Measurements from ENCODE around the gene NAP1L5. TPM values are rescaled to one million over a fixed set of nuclear protein-coding genes. Genes with fewer than 3 reads are reported as not detected.
A peak's percentile ranks its signal among the peaks of the same experiment; 100 is the strongest.

Gene NAP1L5
- total RNA-seq, 2 donors from 2014 or later: 2.0 to 4.1 TPM

DNA sequence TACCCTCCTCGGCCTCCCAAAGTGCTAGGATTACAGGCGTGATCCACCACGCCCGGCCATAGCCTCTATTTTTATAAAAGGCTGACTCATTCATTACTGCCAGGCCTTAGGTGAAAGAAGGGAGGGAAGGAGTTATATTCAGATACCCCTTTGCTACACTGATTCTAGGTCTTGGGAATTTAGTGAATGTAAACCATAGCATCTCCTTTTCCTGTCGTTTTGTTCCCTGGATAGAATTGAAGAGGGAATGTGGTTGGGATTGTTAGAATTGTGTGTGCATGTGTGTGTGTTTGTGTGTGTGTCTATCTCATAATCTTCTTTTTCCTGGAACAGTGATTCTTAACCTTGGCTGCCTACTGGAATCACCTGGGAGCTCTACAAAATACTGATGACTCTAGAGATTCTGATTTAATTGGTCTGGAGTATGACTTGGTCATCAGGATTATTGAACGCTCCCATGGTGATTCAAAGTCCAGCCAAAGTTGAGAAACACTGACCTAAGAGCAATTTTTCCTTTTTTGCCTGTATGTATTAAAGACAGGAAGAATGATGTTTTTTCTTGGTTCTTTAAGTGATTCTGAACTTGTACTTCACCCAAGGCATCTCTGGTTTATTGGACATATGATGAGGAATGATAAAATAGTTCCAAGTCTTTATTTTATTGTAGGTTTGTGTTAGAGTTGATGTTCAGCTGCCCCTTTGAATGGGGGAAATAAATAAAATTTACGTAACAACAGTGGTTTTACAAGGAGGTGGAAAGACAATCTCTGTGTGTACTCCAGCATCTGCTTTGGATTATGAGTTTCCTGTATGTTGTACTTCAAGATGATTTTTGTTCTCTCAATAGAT, 37.0 kb downstream of the NAP1L5 start:
- Mint-ChIP-seq H3K36me3 (ENCODE audit: low read depth) (peaks cover 95% of the 10 kb centered on the region), H3K27ac (no peak overlapping the region), H3K4me3 (no peak overlapping the region), H3K4me1 (peaks cover 12% of the 10 kb centered on the region), H3K27me3 (no peaks in the 10 kb centered on the region), H3K9me3 (no peaks in the 10 kb centered on the region)
- no peak for ATAC-seq (replicated peaks)

DNA sequence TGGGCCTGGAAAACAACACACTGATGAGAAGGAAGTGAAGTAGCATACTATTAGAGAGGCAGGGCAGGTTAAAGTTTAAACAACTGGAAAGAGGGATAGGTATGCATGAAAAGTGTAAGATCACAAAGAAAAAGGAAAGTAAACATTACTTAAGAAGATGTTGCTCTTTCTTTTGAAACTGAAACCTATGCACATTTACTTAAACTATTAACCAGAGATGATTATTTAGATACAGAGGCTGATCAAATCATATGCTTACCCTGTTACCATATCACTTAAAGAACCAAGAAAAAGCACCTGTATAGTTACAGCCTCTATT, 37.8 kb downstream of the NAP1L5 start:
- no peaks in the 10 kb centered on the region for H3K9me3 Mint-ChIP-seq
- ATAC-seq (replicated peaks): no peak
- peaks cover 96% of the 10 kb centered on the region for H3K36me3 Mint-ChIP-seq (ENCODE audit: low read depth)
- H3K4me1 Mint-ChIP-seq: peaks cover 16% of the 10 kb centered on the region
- no peak overlapping the region for H3K4me3 Mint-ChIP-seq
- H3K27ac Mint-ChIP-seq: no peak overlapping the region
- H3K27me3 Mint-ChIP-seq: no peaks in the 10 kb centered on the region

DNA sequence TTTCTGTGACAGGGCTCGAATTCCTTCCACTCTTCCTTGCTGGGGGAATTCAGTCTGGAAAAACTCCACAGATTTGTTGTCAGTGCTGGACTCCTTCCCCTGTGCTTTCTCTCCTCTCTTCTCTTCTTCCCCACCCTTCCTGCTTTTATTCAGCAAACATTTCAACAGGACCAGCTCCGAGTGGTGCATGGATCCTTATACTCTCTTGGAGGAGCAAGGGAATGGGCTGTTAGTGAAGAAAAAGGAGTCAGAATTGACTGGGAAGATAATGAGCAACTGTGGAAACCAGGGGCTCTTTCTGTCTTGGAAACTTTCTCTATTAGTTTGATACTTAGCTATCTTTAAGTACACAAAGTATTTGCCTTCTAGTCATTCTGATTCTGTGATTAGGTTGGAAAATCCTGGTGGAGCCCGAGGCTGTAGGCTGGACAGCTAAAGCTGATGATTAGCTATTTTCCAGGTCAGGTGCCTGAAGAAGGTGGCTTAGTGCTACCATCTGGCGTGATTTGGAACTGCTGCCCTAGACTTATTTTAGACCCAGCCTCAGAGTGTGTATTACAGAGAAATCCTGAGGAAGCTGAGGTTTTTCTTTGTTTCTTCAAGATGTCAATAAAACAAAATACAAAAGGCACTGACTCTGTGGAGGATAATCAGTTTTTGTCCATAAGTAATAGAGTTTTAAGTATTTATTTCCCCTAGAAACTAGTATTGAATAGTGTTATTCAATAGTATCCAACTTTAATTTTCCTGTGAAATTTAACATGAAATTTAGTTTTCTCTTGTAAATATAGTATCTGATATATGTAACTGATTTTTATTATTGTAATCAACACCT, 38.4 kb downstream of the NAP1L5 start:
- H3K27me3 Mint-ChIP-seq: no peaks in the 10 kb centered on the region
- H3K36me3 Mint-ChIP-seq (ENCODE audit: low read depth): peaks cover 94% of the 10 kb centered on the region
- H3K4me1 Mint-ChIP-seq: peaks cover 16% of the 10 kb centered on the region
- no peaks in the 10 kb centered on the region for H3K9me3 Mint-ChIP-seq
- H3K4me3 Mint-ChIP-seq: no peak overlapping the region
- H3K27ac Mint-ChIP-seq: peak overlapping the region; percentile 44
- ATAC-seq (replicated peaks): peak; percentile 82

DNA sequence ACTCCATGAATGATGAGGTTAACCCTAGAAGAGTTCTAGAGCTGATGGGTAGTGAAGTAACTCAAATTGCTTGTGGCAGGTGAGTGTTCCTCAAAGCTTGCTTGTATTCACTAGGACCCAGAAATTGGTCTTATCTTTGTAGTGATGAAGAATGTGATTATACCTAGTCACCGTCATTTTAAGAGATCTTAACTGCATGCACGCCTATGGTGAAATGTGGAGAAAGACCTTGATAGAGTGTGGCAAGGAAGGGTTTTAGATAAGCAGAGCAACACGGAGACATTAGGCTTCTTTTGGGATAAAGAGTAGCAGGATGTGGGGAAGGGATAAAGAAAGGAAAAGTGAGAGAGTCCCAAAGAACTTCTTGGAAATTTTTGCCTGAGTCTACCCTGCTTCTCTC, 42.4 kb downstream of the NAP1L5 start:
- no peak for ATAC-seq (replicated peaks)
- Mint-ChIP-seq H3K27me3 (no peaks in the 10 kb centered on the region), H3K4me1 (peaks cover 30% of the 10 kb centered on the region), H3K36me3 (ENCODE audit: low read depth) (peaks cover 88% of the 10 kb centered on the region), H3K27ac (peak overlapping the region; percentile 71), H3K9me3 (no peaks in the 10 kb centered on the region), H3K4me3 (no peak overlapping the region)

DNA sequence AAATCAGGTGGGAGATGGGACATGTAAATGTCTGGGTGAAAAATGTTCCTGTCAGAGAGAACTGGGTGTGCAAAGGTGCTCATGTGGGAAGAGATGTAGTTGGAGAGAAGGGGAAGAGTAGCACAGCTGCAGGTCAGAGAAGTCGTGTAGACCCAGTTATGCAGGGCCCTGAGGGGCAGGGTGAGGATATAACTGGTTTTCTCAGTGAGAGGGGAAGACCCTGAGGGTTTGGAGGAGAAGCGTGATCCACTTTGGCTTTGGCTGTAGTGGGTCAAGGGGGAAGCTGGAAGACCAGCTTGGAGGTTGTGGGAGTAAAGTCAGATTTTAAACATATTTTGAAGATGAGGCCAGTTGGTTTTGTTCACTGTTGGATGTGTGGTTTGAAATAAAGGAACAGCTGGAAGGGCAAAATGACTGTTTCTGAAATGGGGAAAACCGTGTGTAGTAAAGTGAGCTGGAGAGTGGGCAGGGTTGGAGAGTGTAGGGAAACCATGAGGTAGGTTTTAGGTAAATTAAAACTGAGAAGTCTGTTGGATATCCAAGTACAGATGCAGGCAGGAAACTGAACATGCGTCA, 44.2 kb downstream of the NAP1L5 start:
- Mint-ChIP-seq H3K9me3 (no peaks in the 10 kb centered on the region), H3K27me3 (no peaks in the 10 kb centered on the region), H3K4me1 (peaks cover 38% of the 10 kb centered on the region), H3K36me3 (ENCODE audit: low read depth) (peaks cover 85% of the 10 kb centered on the region), H3K27ac (peak overlapping the region; percentile 26), H3K4me3 (no peak overlapping the region)
- peak; percentile 64 for ATAC-seq (replicated peaks)

DNA sequence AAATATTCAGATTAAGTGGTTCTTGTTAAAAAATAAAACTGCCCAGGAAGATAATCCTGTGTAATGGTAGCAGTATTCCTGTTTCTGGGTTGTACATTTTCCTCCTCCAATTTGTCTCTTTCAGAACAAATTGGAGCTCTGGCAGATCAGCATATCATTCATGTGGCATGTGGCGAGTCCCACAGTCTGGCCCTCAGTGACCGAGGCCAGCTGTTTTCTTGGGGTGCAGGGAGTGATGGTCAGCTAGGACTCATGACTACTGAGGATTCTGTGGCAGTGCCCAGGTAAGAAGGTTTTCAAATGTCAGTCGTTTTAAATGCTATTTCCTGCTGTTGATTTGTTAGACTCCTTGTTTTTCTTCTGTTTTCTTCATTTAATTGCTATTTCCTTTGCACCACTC, 47.9 kb downstream of the NAP1L5 start:
- Mint-ChIP-seq H3K4me1 (peaks cover 43% of the 10 kb centered on the region), H3K4me3 (no peak overlapping the region), H3K27me3 (no peaks in the 10 kb centered on the region), H3K27ac (no peak overlapping the region), H3K9me3 (no peaks in the 10 kb centered on the region), H3K36me3 (ENCODE audit: low read depth) (peaks cover 48% of the 10 kb centered on the region)
- no peak for ATAC-seq (replicated peaks)

DNA sequence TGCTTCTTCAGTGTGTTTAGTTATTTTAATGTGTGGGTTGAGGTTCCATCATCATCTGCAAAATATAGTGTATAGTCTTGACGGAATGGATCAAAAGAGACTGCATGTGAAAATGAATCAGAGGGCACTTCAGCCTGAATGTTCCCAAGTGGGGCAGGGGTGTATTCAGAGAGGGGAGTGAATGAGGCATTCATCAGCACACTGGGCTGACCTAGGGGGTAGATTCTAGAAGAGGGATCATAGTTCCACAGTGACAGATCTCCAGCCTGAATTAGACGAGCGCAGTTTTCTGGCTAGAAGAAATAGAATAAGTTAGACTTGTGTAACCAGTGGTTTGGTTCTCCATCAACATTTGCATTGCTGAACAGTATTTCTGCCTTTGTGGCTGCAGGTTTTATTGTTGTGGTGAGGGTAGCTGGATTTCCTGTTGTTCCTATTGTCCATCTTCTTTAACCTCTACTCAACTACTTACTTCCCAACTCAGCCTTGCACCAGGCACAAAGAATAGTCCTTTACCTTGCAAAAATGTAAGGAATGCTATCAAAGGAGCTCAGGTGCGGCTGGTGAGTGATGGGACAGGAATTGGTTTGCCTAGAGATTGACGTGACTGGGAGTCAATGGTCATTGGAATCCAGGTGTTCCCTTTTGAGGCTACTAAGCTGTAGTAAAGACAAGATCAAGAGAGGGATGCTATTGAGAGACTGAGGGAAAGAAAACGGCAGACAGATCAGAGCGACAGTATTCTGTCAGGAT, 50.9 kb downstream of the NAP1L5 start:
- peaks cover 22% of the 10 kb centered on the region for H3K36me3 Mint-ChIP-seq (ENCODE audit: low read depth)
- ATAC-seq (replicated peaks): peak; percentile 31
- H3K27me3 Mint-ChIP-seq: no peaks in the 10 kb centered on the region
- H3K9me3 Mint-ChIP-seq: no peaks in the 10 kb centered on the region
- peak overlapping the region; percentile 11 for H3K27ac Mint-ChIP-seq
- H3K4me3 Mint-ChIP-seq: no peak overlapping the region
- H3K4me1 Mint-ChIP-seq: peaks cover 30% of the 10 kb centered on the region

DNA sequence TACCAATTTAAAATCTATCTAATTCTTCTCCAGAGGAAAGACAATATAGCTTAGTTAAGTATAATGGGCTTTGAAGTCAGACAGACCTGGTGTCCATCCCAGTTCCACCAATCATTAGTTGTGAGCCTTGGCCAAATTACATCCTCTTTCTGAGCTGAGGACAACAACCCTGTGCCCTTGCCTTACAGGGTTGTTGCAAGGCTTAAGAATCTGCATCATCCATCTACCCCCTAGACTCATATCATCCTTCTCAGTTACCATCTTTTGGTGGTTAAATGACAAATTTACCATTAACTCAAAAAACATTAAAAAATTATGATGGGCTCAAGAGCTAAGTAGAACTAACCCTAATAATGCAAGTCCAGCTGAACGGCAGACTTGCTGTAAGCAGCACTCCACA, 51.6 kb downstream of the NAP1L5 start:
- peak; percentile 44 for ATAC-seq (replicated peaks)
- H3K4me1 Mint-ChIP-seq: peaks cover 30% of the 10 kb centered on the region
- no peak overlapping the region for H3K4me3 Mint-ChIP-seq
- H3K36me3 Mint-ChIP-seq (ENCODE audit: low read depth): peaks cover 17% of the 10 kb centered on the region
- H3K27ac Mint-ChIP-seq: peak overlapping the region; percentile 11
- no peaks in the 10 kb centered on the region for H3K9me3 Mint-ChIP-seq
- H3K27me3 Mint-ChIP-seq: no peaks in the 10 kb centered on the region

Other genes with a start within 250 kb of the NAP1L5 start
- 10 to 100 TPM; 26.1 to 26.9 TPM for gene HERC5, start 240.7 kb downstream of the NAP1L5 start, total RNA-seq
- gene PYURF, start 174.1 kb downstream of the NAP1L5 start, total RNA-seq: 10 to 100 TPM; 28.6 to 54.5 TPM
- 100 to 1,000 TPM in 1 of 2 donors, 10 to 100 TPM in 1; 31.6 to 159 TPM for gene HERC3, start 105.3 kb downstream of the NAP1L5 start, total RNA-seq

All from activated T-helper 17 cell treated with anti-CD3 and anti-CD28 coated beads, Interleukin-2, amount 50 U/mL, for 72 hours (primary cell).